GM21737 (cell line): ENCODE measurements around the gene RPS10.
"Not testable (repeated sequence)": the region's sequence is repeated elsewhere in the genome, so short reads cannot be mapped to it uniquely, and the experiment has no call there.

Experiments
- ATAC-seq: cut with Tn5 transposase; IDR thresholded peaks from one replicate; pipeline ENCODE4 v1.9.1; 2021; ENCODE audit warnings: mild to moderate bottlenecking, moderate library complexity; ENCODE audit not compliant: unreplicated experiment

RPS10 gene

DNA sequence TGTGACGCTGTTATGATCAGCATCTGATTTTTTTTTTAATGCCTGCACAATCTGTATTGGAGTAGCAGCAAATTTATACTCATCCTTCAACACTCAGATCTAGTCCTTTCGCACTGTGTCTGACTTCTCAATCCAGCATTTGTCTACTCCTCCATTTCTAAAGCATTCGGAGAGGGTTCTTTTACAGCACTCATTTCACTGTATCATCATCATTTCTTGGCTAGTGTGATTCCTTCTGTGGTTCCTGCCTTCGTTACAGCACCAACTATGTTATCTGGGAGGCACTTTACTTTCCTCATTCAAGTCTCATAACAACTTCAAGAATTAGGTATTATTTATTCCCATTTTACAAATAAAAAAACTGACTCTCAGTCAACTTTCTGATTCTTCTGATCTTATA is 51.4 kb downstream of the RPS10 start:
- no peak for ATAC-seq

DNA sequence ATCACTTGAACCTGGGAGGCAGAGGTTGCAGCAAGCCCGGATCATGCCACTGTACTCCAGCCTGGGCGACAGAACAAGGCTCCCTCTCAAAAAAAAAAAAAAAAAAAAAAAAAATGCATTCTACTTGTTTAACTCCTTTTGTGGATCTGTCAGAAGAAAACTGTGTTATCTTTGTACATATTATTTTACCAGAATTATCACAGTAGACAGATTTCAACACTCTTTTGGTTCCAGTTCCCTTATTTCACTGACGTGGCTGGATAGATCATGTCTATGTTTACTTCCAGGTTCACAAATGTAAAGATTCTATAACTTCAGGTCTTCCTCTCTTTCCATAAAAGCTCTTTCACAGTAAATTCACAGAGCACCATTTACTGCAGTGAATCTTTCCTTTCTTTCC is 51.8 kb downstream of the RPS10 start:
- no peak for ATAC-seq

DNA sequence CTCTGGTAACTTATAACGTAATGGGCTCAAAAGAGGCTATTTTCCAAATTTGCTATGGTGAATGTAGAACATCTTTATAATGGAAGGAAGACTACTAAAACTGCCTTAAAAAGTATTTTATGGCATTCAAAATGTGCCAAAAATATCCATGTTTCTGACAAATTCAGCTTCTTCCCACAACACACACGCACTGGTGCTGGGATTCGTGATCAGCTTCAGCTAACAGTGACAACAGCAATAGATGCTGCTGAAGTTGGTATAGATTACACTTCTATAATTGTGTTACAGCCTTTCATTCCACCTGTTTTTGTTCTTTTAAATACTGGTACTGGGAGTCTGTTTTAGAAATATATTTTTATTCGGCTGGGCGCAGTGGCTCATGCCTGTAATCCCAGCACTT is 52.4 kb downstream of the RPS10 start:
- no peak for ATAC-seq

DNA sequence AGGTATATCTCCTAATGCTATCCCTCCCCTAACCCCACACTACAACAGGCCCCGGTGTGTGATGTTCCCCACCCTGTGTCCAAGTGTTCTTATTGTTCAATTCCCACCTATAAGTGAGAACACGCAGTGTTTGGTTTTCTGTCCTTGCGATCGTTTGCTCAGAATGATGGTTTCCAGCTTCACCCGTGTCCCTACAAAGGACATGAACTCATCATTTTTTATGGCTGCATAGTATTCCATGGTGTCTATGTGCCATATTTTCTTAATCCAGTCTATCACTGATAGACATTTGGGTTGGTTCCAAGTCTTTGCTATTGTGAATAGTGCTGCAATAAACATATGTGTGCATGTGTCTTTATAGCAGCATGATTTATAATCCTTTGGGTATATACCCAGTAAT is 54.0 kb downstream of the RPS10 start:
- not testable (repeated sequence) for ATAC-seq

DNA sequence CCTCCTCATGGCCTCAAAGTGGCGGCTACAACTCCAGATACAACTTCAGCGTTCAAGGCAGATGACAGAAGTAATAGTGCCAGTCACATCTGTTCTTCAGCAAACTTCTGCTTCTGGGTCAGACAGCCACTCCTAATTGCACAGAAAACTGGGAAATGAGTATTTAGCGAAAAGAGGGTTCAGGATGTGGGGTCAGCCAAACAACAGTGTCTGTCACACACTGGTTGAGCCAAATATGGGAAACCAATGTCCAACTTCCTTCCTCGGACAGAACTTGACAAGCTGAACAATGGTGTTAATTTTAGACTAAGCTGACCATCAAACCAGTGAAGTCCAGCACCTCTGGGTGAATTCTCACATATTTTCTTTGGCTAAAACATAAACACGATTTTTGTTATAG is 55.5 kb downstream of the RPS10 start:
- no peak for ATAC-seq

DNA sequence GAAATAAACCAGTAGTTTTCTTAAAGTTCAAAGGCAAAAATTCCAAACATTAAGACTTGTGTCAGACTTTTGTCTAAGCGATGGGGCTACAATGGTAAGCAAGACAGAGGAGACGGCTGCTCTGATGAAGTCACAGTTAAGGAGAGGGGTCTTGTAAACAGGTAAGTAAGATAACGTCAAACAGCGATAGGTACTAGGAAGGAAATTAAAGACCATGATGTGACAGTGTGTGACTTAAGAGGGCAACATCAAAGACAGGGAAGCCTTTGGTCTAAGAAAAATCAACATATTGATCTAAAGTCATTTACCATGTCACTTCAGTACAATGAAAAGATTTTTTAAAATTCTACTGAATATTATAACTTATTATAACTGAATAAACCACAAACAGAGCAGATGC is 56.5 kb downstream of the RPS10 start:
- no peak for ATAC-seq
